Measurements from ENCODE around the gene SLC27A5.

SLC27A5 gene

DNA sequence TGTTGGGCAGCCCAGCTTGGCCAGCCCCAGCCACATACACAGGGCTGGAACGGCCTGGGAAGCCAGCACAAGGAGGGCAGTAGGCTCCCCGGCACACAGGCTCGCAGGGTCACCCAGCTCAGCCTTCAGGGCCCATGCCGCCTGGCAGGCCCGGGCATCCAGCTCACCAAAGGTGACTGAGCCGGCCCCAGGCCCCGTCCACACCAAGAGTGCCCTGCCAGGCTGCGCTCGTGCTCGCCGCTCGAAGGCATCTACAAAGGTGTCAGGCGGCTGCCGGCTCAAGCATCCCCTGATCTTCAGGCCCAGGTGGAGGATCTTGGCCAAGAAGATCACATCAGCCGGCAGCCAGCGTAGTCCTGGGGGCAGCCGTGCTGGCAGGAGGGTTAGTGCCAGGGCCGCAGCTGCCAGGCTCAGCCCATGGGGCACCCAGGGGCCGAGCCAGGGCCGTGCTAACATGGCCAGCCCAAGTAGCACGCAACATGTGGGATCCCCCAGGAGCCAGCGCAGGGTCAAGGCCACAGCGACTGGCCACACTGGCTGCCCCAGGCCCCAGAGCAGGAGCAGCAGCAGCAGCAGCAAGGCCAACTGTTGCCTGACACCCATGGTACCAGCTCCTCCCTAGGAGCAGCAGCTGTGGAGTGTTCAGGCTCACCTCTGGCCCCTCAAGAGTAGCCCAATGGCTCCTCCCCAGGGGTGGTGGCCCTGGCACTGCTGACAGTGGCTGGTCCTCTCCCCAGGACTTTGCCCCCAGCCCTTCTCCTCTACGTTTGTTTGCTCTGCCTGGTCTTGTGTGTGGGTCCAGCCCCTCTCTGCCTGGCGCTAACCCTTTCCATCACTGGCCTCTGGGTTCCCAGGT is at the start of gene SLC27A5:
Gene SLC27A5 (minus strand): TSS at position 640 of the 856 bp plus-strand sequence. CDS start 37 bp downstream, at position 603.
- in situ Hi-C loops (cut with HindIII; ENCODE audit: low sequenced_read_pairs): no loop called here

DNA sequence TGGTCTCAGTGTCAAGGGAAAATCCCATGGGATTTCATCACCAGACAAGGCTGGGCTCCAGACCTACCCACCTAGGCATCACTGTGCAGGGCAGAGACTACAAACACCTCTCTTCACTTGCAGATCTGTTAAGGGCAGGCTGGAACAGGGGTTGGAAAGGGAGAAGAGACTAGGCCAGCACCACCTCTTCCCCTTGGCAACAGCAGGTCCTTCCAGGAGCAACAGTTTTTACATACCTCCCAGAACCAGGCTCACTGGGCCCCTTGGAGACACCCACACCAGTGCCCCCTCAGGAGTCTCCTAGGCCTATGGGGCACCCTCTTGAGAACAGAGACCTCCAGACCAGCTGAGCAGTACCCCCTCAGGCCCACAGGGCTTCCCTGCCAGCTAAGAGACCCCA is 49.1 kb upstream of the SLC27A5 start:
- in situ Hi-C loops (cut with HindIII; ENCODE audit: low sequenced_read_pairs): no loop called here

- in situ Hi-C loops (cut with HindIII; ENCODE audit: low sequenced_read_pairs): no loop called here
These were observed 48.5 kb upstream of the SLC27A5 start for GRCh38 chr19:58560007-58560887.

DNA sequence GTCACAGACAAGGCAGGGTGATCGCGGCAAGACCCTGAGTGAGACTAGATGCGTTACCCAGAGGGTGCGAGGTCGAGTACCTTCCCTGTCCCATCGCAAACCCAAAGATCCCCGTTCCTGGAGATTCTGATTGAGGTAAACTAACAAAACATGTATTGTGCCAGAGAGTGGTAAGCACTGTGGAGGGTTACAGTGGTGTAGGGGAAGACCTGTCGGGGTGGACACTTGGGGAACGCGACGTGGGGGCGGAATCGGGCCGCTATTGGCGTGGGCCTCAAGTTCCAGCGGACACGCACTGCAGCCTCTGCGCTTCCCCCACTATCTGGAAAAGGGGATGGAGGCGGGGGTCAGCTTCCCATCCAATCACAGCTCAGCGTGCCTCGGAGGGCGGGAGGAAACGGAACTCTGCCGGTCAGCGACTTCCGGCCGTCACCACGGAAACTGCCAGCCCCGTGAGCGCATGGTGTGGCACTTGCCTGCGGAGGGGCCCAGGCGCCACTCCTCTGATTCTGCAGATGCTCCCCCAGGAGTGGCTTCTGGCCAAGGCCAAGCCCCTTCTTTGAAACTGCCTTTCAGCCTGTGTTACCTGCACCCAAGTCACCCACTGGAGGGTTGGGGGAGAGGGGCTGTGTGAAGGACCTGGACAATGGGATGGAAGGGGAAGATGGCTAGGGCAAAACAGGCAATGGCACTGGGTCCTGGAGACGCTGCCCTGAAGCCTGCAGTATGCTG is 47.6 kb upstream of the SLC27A5 start:
- in situ Hi-C loops (cut with HindIII; ENCODE audit: low sequenced_read_pairs): no loop called here

- in situ Hi-C loops (cut with HindIII; ENCODE audit: low sequenced_read_pairs): no loop called here
These were observed 47.0 kb upstream of the SLC27A5 start for GRCh38 chr19:58558623-58559274.

- in situ Hi-C loops (cut with HindIII; ENCODE audit: low sequenced_read_pairs): no loop called here
These were observed 46.4 kb upstream of the SLC27A5 start, which contains the start of gene UBE2M for GRCh38 chr19:58558066-58558622. UBE2M (minus strand) TSS chr19:58558611; CDS start chr19:58558381, 230 bp downstream.

DNA sequence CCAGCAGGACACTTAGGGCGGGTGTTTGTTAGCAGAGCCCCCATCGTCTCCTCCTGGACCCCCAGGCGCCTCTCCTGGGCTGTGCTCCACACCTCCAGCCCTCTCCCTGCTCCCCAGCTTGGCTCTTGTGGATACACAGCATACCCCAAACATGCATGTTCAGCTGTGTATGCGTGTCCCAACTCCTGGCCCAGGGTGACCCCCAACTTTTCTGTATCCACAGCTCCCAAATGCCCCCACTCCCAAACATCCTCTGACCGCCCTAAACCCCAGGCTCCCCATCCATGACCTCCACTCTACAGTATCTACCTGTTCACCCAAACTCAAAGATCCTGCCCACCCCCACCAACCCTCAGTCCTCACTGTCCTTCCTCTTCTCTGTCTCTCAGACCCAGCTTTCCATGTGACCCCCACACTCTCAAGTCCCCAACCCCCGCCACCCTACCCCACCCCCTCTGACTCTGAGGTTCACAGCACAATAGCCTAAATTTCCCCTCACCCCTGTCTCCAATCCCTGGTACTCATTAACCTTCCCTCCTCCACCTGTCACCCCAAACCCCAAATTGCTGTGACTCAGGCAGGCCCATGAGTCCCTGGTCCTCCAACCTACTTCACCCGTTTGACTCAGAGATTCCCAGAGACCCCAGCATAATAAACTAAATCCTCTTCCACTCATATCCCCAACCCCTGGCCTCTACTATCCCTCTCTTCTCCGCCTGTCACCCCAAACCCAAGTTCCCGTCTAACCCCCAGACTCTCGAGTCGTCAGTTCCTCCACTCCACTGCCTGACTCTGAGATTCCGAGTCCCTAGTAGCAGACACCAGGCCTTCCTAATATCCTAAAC is 45.7 kb upstream of the SLC27A5 start:
- in situ Hi-C loops (cut with HindIII; ENCODE audit: low sequenced_read_pairs): no loop called here

DNA sequence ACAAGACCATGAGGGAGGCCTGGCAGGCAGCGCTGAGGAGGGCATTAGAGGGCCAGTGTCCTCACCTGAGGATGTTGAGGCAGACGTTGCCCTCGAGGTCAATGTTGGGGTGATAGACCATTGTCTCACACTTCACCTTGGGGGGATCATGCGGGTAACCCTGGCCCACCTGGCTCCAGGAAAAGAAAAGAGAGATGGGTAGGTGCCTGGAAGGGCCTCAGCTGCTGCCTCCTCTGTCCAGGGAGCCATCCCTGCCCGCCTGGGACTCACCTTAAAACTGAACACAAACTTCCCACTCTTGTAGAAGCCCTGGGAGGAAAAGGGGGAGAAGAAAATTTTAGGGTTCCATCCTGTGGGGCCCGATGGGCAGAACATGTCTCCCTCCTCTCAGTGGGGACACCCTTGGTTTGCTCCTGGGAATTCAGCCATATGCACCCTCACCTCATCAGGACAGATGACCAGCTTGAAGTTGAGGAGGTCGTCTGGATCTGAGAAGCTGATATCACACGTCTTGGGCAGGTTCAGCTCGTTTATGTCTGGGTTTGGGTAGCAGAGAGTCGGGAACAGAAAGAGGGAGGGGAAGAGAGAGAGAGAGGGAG is 44.9 kb upstream of the SLC27A5 start:
- in situ Hi-C loops (cut with HindIII; ENCODE audit: low sequenced_read_pairs): no loop called here

- in situ Hi-C loops (cut with HindIII; ENCODE audit: low sequenced_read_pairs): no loop called here
These were observed 44.3 kb upstream of the SLC27A5 start for GRCh38 chr19:58555920-58556621.

DNA sequence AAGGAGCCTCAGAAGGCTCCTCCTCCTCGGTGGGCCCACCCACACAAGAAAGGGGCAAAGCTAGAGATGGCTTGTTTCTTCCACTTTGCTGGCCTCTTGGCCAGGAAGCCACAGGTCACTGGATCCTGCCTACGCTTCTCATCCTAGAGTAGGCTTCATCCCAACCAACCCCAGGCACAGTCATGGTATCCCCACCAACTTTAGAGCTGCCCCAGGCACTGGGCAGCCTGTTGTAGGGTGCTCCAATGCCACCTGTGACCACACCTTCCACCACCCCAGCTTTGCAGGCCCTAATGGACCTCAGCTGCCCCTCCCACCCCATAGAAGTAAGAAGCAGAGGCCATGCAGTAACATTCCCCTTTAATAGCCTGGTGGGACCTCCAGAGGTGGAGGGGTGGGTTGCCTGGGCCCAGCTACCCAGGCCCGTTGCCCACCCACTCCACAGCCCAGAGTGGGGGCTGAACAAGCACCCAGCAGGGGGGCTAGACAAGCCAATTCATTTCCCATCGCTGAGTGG is 43.6 kb upstream of the SLC27A5 start:
- in situ Hi-C loops (cut with HindIII; ENCODE audit: low sequenced_read_pairs): no loop called here

- in situ Hi-C loops (cut with HindIII; ENCODE audit: low sequenced_read_pairs): no loop called here
These were observed 42.9 kb upstream of the SLC27A5 start, which contains the start of gene CHMP2A for GRCh38 chr19:58554494-58555368. CHMP2A (minus strand) TSS chr19:58555105; CDS start chr19:58554212, 893 bp downstream.

- in situ Hi-C loops (cut with HindIII; ENCODE audit: low sequenced_read_pairs): no loop called here
These were observed 42.2 kb upstream of the SLC27A5 start for GRCh38 chr19:58553799-58554493.

DNA sequence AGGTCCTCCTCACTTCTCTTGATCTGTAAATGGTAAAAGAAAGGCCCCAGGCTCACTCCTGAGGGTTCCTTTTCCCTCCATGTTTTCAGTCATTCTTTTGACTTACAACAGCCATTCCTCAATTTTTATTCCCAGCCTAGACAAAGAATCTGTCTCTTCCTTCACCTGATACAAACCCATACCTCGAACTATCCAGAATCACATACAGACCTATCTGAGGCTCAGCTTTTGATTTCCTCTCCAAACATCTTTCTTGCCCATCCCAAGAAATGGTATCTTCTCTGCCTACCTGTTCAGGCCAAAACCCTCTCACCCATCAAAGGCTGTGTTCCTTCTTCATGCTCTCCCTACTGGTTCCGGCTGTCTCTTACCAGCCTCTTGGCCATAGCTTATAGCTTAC is 40.9 kb upstream of the SLC27A5 start:
- in situ Hi-C loops (cut with HindIII; ENCODE audit: low sequenced_read_pairs): no loop called here

GRCh38 chr19:58551577-58552471 is 40.0 kb upstream of the SLC27A5 start:
- in situ Hi-C loops (cut with HindIII; ENCODE audit: low sequenced_read_pairs): no loop called here

- in situ Hi-C loops (cut with HindIII; ENCODE audit: low sequenced_read_pairs): no loop called here
These were observed 39.3 kb upstream of the SLC27A5 start for GRCh38 chr19:58551123-58551497.
